ENCODE measurements around the gene NSG1.

Gene NSG1

DNA sequence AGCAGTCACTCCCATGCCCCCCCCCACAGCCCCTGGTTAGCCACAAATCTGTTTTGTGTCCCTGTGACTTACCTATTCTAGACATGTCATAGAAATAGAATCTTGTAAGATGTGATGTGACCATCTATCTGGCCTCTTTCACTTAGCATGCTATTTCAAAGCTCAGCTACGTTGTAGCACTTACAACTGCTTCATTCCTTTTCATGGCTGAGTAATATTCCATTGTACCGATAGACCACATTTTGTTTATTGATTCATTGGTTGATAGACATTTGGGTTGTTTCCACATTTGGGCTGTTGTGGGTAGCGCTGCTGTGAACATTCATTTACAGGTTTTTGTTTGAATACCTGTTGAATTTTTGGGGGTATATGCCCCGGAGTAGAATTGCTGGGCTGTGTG is 11.5 kb downstream of the NSG1 start:
- H3K27ac ChIP-seq: no peak overlapping the region
- TF ChIP-seq ZFX (IDR thresholded peaks at IDR 0.05): no peak
- TF ChIP-seq, protein P1, sequence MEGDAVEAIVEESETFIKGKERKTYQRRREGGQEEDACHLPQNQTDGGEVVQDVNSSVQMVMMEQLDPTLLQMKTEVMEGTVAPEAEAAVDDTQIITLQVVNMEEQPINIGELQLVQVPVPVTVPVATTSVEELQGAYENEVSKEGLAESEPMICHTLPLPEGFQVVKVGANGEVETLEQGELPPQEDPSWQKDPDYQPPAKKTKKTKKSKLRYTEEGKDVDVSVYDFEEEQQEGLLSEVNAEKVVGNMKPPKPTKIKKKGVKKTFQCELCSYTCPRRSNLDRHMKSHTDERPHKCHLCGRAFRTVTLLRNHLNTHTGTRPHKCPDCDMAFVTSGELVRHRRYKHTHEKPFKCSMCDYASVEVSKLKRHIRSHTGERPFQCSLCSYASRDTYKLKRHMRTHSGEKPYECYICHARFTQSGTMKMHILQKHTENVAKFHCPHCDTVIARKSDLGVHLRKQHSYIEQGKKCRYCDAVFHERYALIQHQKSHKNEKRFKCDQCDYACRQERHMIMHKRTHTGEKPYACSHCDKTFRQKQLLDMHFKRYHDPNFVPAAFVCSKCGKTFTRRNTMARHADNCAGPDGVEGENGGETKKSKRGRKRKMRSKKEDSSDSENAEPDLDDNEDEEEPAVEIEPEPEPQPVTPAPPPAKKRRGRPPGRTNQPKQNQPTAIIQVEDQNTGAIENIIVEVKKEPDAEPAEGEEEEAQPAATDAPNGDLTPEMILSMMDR (conservative IDR thresholded peaks at IDR 0.05): no peak

DNA sequence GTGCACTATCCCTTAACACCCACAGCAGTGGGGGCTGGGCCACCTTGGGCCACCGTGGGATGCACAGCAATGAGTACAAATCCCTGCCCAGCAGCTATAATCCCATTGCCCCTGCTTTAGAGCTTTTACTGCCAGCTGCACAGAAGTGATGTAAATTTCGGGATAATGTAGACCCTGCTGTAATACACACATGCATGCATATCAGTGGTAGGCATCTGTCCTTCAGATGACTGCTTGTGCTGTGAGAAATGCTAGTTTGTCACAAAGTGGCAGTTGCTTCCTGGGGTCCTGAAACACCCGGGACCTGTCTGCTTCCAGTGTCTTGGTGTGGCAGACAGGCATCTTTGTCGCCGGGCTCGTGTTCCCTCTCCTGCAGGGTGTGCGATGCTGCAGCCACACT is 14.1 kb downstream of the NSG1 start:
- TF ChIP-seq, protein P1 (conservative IDR thresholded peaks at IDR 0.05): no peak
- TF ChIP-seq ZFX (IDR thresholded peaks at IDR 0.05): no peak

DNA sequence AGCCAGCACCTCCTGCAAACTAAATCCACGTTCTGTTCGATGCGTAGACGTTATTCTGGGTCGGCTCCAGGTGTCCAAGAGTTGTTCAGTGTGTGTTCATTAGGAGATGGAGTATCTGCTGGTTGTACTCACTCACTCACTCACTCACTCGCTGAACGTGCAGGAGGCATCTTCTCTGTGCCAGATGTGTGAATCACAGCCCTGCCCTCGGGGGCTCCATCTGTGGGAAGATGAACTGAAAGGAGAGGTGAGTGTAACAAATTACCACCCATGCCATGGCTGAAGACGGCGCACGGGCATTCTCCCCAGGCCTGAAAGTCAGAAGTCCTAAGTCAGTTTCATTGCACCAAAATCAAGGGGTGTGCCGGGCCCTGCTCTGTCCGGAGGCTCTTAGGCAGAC is 16.1 kb downstream of the NSG1 start:
- no peak overlapping the region for H3K27ac ChIP-seq
- TF ChIP-seq ZFX (IDR thresholded peaks at IDR 0.05): no peak
- TF ChIP-seq, protein P1 (conservative IDR thresholded peaks at IDR 0.05): no peak

More for the DNA sequence above, 14.1 kb downstream of the NSG1 start:
- no peak overlapping the region for H3K27ac ChIP-seq

GRCh38 chr4:4405358-4405962 is 18.6 kb downstream of the NSG1 start:
- no peak for TF ChIP-seq ZFX (IDR thresholded peaks at IDR 0.05)
- TF ChIP-seq, protein P1 (conservative IDR thresholded peaks at IDR 0.05): no peak
- no peak overlapping the region for H3K27ac ChIP-seq

GRCh38 chr4:4406455-4407298 is 19.8 kb downstream of the NSG1 start:
- no peak overlapping the region for H3K27ac ChIP-seq
- no peak for TF ChIP-seq ZFX (IDR thresholded peaks at IDR 0.05)
- TF ChIP-seq, protein P1 (conservative IDR thresholded peaks at IDR 0.05): no peak

DNA sequence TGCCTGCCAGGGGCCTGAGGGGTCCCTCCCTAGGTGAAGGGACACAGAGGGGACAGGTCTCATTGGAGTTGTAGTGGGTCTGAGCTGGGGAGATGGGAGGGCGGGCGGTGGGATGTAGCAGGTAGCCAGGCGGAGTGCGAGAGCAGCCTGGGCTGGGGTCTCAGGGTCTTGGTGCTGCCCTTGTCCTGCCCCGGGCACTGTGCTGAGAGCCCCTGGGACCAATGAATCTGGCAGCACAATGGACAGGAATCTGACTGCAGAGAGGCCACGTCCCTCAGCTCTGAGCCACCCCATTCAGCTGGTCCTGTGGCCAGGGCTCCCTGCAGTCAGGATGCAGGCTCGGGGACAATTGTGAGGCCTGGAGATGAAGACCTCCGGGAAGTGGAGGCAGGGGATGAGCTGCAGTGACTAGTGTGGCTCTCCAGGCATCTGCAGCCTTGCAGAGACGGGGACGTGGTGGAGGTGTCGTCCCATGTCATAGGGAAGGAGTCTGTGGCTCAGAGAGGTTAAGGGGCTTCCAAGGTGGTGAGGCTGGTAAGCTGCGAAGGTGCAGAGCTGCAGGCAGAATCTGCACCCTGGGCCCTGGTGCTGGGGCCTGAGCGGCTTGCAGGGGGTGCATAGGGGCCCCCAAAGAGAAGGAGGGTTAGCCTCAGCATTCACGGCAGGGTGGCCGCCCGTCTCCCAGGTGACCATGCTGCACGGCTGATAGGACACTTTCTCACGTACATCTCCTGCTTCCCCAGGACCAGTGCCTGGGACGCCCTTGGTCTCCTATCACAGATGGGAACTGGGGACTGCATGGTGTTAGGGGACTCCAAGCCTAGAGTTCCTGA is 20.6 kb downstream of the NSG1 start:
- TF ChIP-seq, protein P1 (conservative IDR thresholded peaks at IDR 0.05): no peak
- TF ChIP-seq ZFX (IDR thresholded peaks at IDR 0.05): no peak
- no peak overlapping the region for H3K27ac ChIP-seq

Data from C4-2B (cell line).